Sigmoid colon (tissue), 3 donors: ENCODE measurements around the gene CACNA1C.

ENCODE experiments used
- CTCF ChIP-seq, 4 experiments: fragments of 450-650 bp in 3 of 4; fragments of 200-600 bp in 1 of 4; IDR thresholded peaks; one replicate each; pipeline ENCODE4 v1.5.1; 2016 to 2019; ENCODE audit warnings: antibody characterized with exemption in 4 of 4, mild to moderate bottlenecking in 3 of 4, moderate library complexity in 2 of 4
- POLR2A ChIP-seq, 2 donors: fragments of 450-650 bp; IDR thresholded peaks; one replicate each; pipeline ENCODE4 v1.6.1; 2016; ENCODE audit warnings: antibody characterized with exemption in 2 of 2, mild to moderate bottlenecking in 2 of 2, moderate library complexity in 2 of 2

- TF ChIP-seq POLR2A (IDR thresholded peaks at IDR 0.05) (no peak), CTCF (IDR thresholded peaks at IDR 0.05) (no peak)
These were observed 168.3 kb downstream of the CACNA1C start for GRCh38 chr12:2221030-2221621.
